Left ventricle myocardium inferior (tissue), 1 donor: Measurements from ENCODE around the gene C10orf71. TPM values are rescaled to one million over a fixed set of nuclear protein-coding genes. Genes with fewer than 3 reads are reported as not detected.
A peak's percentile ranks its signal among the peaks of the same experiment; 100 is the strongest.

ENCODE experiments used
- DNase-seq: peaks from one replicate; pipeline ENCODE4 v3.0.0-alpha.2; 2020
- H3K27ac ChIP-seq: fragments of 200-600 bp; replicated peaks from 2 replicates; pipeline ENCODE4 v1.8.0; 2021
- H3K27me3 ChIP-seq: fragments of 200-600 bp; 2 replicates; pipeline ENCODE4 v1.8.0; 2021; ENCODE audit warnings: low read depth
- H3K36me3 ChIP-seq: fragments of 200-600 bp; 2 replicates; pipeline ENCODE4 v1.8.0; 2021
- H3K4me1 ChIP-seq: fragments of 200-600 bp; 2 replicates; pipeline ENCODE4 v1.8.0; 2021
- H3K4me3 ChIP-seq: fragments of 200-600 bp; 2 replicates; pipeline ENCODE4 v1.8.0; 2021; ENCODE audit warnings: mild to moderate bottlenecking, moderate library complexity
- H3K9me3 ChIP-seq: fragments of 200-600 bp; replicated peaks from 2 replicates; pipeline ENCODE4 v1.8.0; 2021
- intact Hi-C: fragments of 100-400 bp; cut with micrococcal nuclease; formaldehyde crosslinking; loops from one replicate; pipeline ENCODE4 v1.11.0; 2022
- total RNA-seq: library from RNA; stranded (reverse); fragmentation: NEBNext Ultra II Directional; extraction: Animal tissue kit (Norgen Biotek cat#: 25700); gene quantifications from one replicate; pipeline ENCODE4 v1.2.1, GENCODE V29; 2021
- TF ChIP-seq, protein P1 (sequence below): fragments of 200-600 bp; IDR thresholded peaks from 2 replicates; pipeline ENCODE4 v1.8.0; 2021; ENCODE audit warnings: antibody characterized with exemption, mild to moderate bottlenecking, borderline replicate concordance
- donor health status: DM: no; HTN: yes; CAD: no; lungs with severe emphysema.

The C10orf71 gene
- total RNA-seq, 1 donor from 2014 or later = 136 TPM

DNA sequence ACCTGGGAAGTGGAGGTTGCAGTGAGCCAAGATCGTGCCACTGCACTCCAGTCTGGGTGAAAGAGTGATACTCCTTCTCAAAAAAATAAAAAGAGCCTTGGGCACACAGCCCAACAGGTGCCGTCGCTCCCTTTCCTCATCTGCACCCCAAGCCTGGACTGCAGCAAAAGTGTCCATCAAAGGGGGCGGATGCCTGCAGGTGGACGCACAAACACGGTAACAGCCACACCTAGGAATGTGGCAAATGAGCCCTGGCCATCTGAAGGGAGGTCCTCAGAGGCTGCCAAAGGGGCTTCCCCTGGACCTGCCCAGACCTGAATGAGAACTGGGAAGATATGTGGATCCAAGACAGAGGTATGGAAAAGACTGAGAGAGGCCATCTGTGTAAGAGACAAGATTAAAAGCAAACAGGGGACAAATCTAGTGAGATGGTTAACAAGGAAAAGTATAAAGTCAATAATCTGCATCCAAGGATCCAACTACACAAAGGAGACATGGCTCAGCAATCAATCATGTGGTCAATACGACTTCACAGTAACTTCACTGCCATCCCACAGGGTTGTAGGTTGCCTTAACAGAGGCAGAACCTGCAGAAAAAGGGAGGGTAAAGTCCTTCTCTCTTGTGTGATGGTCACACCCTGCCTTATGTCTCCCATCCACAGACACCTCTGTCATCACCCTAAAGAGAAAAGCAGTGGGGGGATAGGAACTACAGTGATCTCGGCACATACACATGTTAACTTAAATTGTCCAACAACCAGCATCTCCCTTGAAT, 71.5 kb downstream of the C10orf71 start:
- Histone ChIP-seq H3K36me3 (no peaks in the 10 kb centered on the region), H3K27me3 (no peaks in the 10 kb centered on the region), H3K27ac (no peak overlapping the region), H3K4me1 (peaks cover 5% of the 10 kb centered on the region), H3K9me3 (no peaks in the 10 kb centered on the region), H3K4me3 (no peak overlapping the region)
- TF ChIP-seq, protein P1, sequence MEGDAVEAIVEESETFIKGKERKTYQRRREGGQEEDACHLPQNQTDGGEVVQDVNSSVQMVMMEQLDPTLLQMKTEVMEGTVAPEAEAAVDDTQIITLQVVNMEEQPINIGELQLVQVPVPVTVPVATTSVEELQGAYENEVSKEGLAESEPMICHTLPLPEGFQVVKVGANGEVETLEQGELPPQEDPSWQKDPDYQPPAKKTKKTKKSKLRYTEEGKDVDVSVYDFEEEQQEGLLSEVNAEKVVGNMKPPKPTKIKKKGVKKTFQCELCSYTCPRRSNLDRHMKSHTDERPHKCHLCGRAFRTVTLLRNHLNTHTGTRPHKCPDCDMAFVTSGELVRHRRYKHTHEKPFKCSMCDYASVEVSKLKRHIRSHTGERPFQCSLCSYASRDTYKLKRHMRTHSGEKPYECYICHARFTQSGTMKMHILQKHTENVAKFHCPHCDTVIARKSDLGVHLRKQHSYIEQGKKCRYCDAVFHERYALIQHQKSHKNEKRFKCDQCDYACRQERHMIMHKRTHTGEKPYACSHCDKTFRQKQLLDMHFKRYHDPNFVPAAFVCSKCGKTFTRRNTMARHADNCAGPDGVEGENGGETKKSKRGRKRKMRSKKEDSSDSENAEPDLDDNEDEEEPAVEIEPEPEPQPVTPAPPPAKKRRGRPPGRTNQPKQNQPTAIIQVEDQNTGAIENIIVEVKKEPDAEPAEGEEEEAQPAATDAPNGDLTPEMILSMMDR = no peak
- no peak for DNase-seq
- intact Hi-C loops = no loop called here

DNA sequence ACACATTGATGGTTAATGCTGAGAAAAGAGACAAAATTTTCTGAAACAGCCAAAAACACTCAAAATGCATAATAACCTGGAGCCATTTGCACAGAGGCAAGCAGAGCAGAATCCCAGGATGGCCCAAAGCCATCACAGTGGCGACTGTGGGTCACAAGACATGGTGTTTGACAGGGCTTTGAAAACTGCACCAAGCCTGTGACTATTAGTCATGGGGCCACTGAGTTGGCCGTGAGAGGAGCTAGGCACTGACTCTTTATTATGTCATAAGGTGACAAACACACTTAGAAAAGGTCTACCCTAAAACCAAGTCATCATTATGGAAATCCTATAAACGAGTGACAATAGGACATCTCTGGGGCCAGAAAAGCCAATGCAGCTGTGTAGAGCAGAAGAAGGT, 73.0 kb downstream of the C10orf71 start:
- H3K27me3 ChIP-seq = no peaks in the 10 kb centered on the region
- intact Hi-C loops = no loop called here
- TF ChIP-seq, protein P1 = no peak
- H3K36me3 ChIP-seq = no peaks in the 10 kb centered on the region
- no peak overlapping the region for H3K27ac ChIP-seq
- no peak for DNase-seq
- H3K9me3 ChIP-seq = no peaks in the 10 kb centered on the region
- H3K4me3 ChIP-seq = no peak overlapping the region
- peaks cover 11% of the 10 kb centered on the region for H3K4me1 ChIP-seq

DNA sequence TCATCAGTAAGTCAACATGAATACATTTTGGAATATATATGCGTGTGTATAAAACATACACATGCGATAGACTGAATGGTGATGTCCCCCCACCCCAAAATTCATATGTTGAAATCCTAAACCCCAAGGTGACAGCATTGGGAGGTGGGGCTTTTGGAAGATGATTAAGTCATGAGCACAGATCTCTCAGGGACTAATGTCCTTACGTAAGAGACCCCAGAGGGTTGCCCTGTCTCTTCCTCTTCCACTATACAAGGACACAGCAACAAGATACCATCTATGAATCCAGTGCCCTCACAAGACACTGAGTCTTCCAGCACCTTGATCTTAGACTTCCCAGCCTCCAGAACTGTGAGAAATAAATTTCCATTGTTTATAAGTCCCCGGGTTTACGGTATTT, 74.4 kb downstream of the C10orf71 start:
- H3K36me3 ChIP-seq = no peaks in the 10 kb centered on the region
- H3K9me3 ChIP-seq = no peaks in the 10 kb centered on the region
- intact Hi-C loops = no loop called here
- TF ChIP-seq, protein P1 = no peak
- no peak overlapping the region for H3K4me3 ChIP-seq
- peaks cover 6% of the 10 kb centered on the region for H3K4me1 ChIP-seq
- H3K27me3 ChIP-seq = no peaks in the 10 kb centered on the region
- DNase-seq = no peak
- no peak overlapping the region for H3K27ac ChIP-seq

DNA sequence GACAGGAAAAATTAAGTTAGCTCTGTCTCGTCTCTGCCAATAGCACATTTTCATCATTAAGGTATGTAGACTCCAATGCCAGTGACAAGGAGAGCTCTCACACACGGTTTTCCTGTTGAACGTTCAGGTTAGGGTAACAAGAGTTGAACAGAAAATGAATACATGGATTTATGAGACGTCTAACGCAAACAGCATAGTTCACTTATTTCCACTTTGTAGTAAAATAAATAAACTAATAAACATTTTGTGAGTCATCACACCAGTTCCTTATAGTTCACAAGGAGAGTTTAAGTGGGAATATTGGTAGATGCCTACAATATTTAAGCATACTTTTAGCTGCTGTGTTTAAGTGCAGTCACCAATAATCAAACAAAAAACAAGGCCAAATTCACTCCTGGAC, 75.8 kb downstream of the C10orf71 start:
- DNase-seq = no peak
- TF ChIP-seq, protein P1 = no peak
- no peaks in the 10 kb centered on the region for H3K27me3 ChIP-seq
- H3K4me3 ChIP-seq = no peak overlapping the region
- no peaks in the 10 kb centered on the region for H3K36me3 ChIP-seq
- H3K4me1 ChIP-seq = peaks cover 6% of the 10 kb centered on the region
- H3K9me3 ChIP-seq = no peaks in the 10 kb centered on the region
- H3K27ac ChIP-seq = no peak overlapping the region
- intact Hi-C loops = no loop called here

DNA sequence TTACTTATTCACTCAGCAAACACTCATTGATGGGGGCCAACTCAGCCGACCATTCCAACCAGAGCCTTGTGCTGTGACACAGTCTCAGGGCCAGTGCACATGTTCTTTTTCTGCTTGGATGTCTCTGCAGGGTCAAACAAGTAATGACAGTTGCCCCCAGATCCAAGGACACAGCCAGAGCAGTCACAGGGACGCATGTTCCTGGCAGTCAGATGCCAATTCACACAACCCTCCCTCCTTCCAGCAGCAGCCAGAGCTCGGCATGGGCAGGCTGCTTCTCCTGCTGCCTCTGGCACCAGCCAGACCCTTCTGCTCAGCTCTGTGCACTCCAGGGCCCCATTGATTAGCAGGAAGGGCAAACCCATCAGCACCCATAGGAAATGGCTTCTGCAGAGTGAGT, 76.6 kb downstream of the C10orf71 start:
- intact Hi-C loops = no loop called here
- DNase-seq = peak; percentile 32
- Histone ChIP-seq H3K4me3 (no peak overlapping the region), H3K4me1 (peaks cover 6% of the 10 kb centered on the region), H3K36me3 (no peaks in the 10 kb centered on the region), H3K27ac (no peak overlapping the region), H3K9me3 (no peaks in the 10 kb centered on the region), H3K27me3 (peaks cover 1% of the 10 kb centered on the region)
- TF ChIP-seq, protein P1 = no peak

Other genes with a start within 250 kb of the C10orf71 start
- 21.1 TPM for gene VSTM4, start 183.6 kb upstream of the C10orf71 start, total RNA-seq
- not detected for gene FAM170B, start 165.1 kb upstream of the C10orf71 start, total RNA-seq
- gene TMEM273, start 110.8 kb upstream of the C10orf71 start, total RNA-seq = 29.0 TPM
- not detected for gene DRGX, start 96.9 kb downstream of the C10orf71 start, total RNA-seq
- 19.9 TPM for gene ERCC6, start 240.0 kb downstream of the C10orf71 start, total RNA-seq